ENCODE results near the gene TREML2. TPM values are rescaled to one million over a fixed set of nuclear protein-coding genes. Genes with fewer than 3 reads are reported as not detected.

TREML2 gene
- total RNA-seq, 2 donors from 2014 or later: 0.19 to 0.28 TPM

DNA sequence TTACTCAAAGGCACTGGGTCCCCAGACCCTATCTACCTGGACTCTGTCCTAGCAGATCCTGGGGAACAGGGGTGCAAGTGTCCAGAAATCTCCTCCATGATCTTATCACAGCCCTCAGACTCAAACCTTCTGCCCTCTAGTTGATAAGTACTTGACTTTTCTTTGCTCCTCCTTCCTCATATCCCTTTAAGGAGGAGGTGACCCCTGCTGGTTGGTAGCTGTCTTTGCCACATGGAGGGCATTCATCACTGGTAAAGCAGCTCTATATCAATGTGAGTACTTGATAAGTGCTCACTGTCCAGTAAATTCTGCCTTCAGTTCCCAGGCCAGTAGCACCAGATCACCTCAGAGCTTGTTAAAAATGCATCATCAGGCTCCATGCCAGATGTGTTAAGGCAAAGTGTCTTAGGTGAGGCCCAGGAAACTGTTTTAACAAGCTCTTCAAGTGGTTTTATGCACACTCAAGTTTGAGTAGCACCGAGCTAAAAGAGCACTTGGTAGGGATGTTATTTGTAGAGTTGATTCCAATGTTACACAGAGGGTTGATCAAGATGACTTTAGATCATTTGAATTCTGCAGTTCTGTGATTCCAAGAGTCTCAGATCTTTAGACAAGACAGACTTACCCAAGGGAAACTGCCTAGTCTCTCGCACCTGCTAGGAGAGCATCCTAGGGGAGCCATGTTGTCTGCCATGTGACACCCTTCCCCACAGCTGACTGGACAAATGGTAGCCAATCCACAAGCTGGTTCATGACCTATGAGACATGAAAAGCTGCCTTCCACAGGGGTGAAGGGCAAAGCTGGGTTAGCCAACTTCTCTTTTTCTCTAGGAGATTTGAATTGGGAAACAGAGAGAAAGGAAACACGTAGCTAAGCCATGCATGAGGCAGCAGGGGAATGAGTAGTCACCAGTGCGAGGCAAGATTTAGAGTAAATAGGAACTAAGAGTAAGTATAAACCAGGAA lies 18.6 kb downstream of the TREML2 start:
- intact Hi-C loops (cut with DNase I): no loop called here
- no peak for DNase-seq (ENCODE audit: low spot score)

- no peak for DNase-seq (ENCODE audit: low spot score)
- intact Hi-C loops (cut with DNase I): no loop called here
Observed at GRCh38 chr6:41181566-41181965, 19.4 kb downstream of the TREML2 start.

- intact Hi-C loops (cut with DNase I): no loop called here
- no peak for DNase-seq (ENCODE audit: low spot score)
Observed at GRCh38 chr6:41179163-41179562, 21.8 kb downstream of the TREML2 start.

GRCh38 chr6:41177695-41178094 lies 23.3 kb downstream of the TREML2 start:
- intact Hi-C loops (cut with DNase I): no loop called here
- no peak for DNase-seq (ENCODE audit: low spot score)

GRCh38 chr6:41177287-41177686 lies 23.7 kb downstream of the TREML2 start:
- intact Hi-C loops (cut with DNase I): no loop called here
- no peak for DNase-seq (ENCODE audit: low spot score)

- intact Hi-C loops (cut with DNase I): no loop called here
- no peak for DNase-seq (ENCODE audit: low spot score)
Observed at GRCh38 chr6:41176189-41176588, 24.8 kb downstream of the TREML2 start.

DNA sequence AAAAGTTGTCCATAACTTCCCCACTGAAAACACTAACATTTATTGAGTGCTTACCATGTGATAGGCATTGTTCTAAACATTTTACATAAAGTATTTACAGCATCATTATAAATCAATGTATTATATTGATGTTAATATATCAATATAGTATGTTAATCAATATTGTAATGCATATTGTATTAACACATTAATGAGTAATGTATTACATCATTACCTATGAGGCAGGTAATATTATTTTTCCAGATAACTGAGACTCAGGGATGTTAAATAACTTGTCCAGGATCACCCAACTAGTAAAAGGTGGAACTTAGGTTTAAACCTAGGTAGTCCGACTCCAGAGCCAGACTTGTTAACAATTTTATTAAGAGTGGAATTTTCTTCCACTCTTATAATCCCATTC lies 25.9 kb downstream of the TREML2 start:
- no peak for DNase-seq (ENCODE audit: low spot score)
- intact Hi-C loops (cut with DNase I): no loop called here

DNA sequence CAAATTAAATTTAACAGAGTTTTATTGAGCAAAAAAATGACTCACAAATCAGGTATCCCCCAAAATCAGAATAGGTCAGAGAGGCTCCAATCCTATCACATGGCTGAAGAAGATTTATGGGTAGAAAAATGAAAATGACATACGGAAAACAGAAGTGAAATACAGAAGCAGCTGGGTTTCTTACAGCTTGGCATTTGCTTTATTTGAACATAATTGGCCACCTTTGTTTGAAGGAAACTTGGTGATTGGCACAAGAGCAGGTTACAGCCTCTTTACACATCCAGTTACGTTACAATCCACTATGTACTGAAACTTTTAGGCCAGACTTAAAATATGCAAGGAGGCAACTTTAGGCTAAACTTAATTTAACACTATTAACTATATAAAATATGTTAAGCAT lies 26.3 kb downstream of the TREML2 start:
- intact Hi-C loops (cut with DNase I): no loop called here
- no peak for DNase-seq (ENCODE audit: low spot score)

GRCh38 chr6:41171908-41172307 lies 29.0 kb downstream of the TREML2 start:
- intact Hi-C loops (cut with DNase I): no loop called here
- DNase-seq (ENCODE audit: low spot score): no peak

DNA sequence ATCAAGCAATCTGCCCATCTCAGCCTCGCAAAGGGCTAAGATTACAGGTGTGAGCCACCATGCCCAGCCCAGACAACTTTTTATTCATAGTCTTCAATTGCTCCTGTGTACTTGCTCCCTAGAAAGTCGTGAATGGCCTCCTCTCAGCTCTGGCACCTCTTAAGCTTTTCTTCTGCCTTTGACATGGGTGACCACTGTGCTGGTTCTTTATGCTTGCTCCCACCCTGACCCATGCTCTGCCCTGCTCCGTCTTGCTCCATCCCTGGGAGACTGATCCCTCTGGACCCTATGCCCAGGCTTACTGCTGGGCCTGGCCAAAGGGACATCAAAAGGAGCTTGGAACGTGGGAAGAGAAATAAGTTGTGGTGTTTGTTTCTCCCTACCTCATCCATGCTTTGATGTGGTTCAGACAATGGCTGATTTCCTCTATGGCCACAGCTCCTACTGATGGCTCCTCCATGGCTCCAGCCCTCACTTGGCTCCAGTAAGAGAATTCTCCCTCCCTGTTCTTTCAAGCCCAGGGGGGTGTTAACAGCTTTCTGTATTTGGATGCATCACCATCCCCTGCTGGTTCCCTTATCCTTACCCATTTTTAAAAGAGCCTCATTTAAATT lies 30.3 kb downstream of the TREML2 start:
- intact Hi-C loops (cut with DNase I): no loop called here
- DNase-seq (ENCODE audit: low spot score): no peak

DNA sequence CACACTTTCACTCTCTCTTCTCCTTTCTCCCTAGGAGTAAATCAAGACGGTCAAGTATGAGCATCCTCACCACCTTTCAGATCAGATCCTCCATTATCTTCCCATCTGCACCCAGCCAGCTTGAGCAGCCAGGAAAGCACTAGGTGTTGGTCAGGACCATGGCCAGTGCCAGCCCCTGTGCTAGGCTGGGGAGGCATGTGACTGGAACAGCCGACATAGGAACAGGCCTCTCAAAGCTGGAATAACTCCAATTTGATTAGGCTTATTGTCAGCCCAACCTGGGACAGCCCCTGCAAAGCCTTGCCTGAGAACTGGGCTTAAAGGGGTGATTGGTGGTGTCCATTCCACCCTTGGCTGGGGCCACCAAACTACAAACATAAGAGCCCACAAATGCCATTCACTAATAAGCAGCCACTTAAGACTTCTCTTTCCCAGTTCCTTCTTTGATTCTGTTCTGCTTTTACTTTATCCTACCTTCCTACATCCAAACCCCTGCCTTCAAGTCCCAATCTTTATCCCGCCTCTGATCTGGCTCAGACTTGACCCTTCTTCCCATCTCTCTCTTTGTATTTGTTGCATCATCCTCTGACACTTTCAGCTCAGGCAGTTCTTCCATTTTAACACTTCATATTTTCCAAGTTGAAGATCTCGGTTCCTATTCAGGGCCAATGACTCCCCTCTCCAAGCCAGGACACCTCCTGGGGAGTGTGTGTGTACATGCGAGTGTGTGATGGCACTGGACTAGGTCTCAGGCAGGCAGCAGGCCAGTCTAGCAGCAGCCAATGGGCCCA lies 33.6 kb downstream of the TREML2 start:
- intact Hi-C loops (cut with DNase I): no loop called here
- DNase-seq (ENCODE audit: low spot score): no peak

- intact Hi-C loops (cut with DNase I): no loop called here
- DNase-seq (ENCODE audit: low spot score): no peak
Observed at GRCh38 chr6:41164551-41165120, 36.3 kb downstream of the TREML2 start.

DNA sequence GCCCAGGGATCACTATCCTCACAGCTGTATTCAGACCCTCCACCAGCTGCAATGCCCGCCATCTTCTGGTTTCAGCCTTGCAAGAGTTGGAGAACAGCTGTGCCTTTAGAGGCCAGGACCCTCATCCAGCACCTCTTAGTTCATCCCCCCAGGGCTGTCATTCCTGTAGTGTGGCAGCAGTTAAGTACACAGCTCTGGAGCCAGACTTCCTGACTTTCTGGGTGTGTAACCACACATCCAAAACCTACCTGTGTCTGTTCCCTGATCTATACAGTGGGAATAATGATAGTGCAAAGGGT lies 37.6 kb downstream of the TREML2 start:
- DNase-seq (ENCODE audit: low spot score): no peak
- intact Hi-C loops (cut with DNase I): no loop called here

- DNase-seq (ENCODE audit: low spot score): no peak
- intact Hi-C loops (cut with DNase I): no loop called here
Observed at GRCh38 chr6:41162687-41163418, 38.1 kb downstream of the TREML2 start, which contains the start of gene TREM2. TSS of gene TREM2 (minus strand) at chr6:41163116. CDS start at chr6:41163082, 34 bp downstream.

- no peak for DNase-seq (ENCODE audit: low spot score)
- intact Hi-C loops (cut with DNase I): no loop called here
Observed at GRCh38 chr6:41161851-41162552, 38.9 kb downstream of the TREML2 start.

GRCh38 chr6:41161380-41161779 lies 39.6 kb downstream of the TREML2 start:
- no peak for DNase-seq (ENCODE audit: low spot score)
- intact Hi-C loops (cut with DNase I): no loop called here

DNA sequence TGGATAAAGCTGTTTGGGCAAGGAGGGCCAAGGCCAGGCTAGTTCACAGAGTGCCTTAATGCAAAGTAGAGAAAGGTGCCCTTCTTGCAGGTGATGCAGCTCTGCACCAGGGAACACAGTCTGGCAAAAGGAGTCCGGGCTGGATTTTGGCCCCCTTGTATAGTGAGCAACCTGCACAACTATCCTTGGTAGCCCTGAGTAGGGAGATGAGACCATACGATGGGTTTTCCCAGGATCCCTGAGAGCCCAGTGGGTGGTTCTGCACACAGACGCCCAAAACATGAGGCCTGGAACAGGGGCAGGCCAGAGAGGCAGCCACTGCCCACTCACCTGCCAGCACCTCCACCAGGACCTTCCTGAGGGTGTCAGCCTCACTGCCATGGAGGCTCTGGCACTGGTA lies 40.0 kb downstream of the TREML2 start:
- DNase-seq (ENCODE audit: low spot score): no peak
- intact Hi-C loops (cut with DNase I): no loop called here

- intact Hi-C loops (cut with DNase I): no loop called here
- DNase-seq (ENCODE audit: low spot score): no peak
Observed at GRCh38 chr6:41159415-41160082, 41.4 kb downstream of the TREML2 start.
